ENCODE results near the gene RIT1.
A peak's percentile ranks its signal among the peaks of the same experiment; 100 is the strongest.

RIT1 gene

DNA sequence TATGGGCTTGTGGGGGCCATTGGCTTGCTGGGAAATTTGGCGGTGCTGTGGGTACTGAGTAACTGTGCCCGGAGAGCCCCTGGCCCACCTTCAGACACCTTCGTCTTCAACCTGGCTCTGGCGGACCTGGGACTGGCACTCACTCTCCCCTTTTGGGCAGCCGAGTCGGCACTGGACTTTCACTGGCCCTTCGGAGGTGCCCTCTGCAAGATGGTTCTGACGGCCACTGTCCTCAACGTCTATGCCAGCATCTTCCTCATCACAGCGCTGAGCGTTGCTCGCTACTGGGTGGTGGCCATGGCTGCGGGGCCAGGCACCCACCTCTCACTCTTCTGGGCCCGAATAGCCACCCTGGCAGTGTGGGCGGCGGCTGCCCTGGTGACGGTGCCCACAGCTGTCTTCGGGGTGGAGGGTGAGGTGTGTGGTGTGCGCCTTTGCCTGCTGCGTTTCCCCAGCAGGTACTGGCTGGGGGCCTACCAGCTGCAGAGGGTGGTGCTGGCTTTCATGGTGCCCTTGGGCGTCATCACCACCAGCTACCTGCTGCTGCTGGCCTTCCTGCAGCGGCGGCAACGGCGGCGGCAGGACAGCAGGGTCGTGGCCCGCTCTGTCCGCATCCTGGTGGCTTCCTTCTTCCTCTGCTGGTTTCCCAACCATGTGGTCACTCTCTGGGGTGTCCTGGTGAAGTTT, 30.8 kb upstream of the RIT1 start:
- H3K9me3 ChIP-seq (ENCODE audit: control insufficient read depth, insufficient read depth, low read length) = no peaks in the 10 kb centered on the region
- peak overlapping the region; percentile 49 for H3K4me2 ChIP-seq (ENCODE audit: low read length)
- no peaks in the 10 kb centered on the region for H3K79me2 ChIP-seq (ENCODE audit: control insufficient read depth, low read length)
- peaks cover 3% of the 10 kb centered on the region; the same call in 1 of the 2 replicates for H3F3A ChIP-seq (ENCODE audit: control insufficient read depth, insufficient read depth)
- H3K27me3 ChIP-seq (ENCODE audit: control insufficient read depth, low read length) = no peaks in the 10 kb centered on the region
- H4K20me1 ChIP-seq (ENCODE audit: control insufficient read depth, insufficient read depth, low read depth, low read length) = no peaks in the 10 kb centered on the region
- peaks cover 68% of the 10 kb centered on the region for H3K4me1 ChIP-seq (ENCODE audit: control insufficient read depth, low read length)
- H3K36me3 ChIP-seq (ENCODE audit: control insufficient read depth, low read length) = peaks cover 18% of the 10 kb centered on the region
- H3K27ac ChIP-seq (ENCODE audit: low read depth, low read length) = no peak overlapping the region
- TF ChIP-seq EZH2phosphoT487 (IDR thresholded peaks at IDR 0.05; ENCODE audit: borderline replicate concordance, low read length) = no peak
- TF ChIP-seq, protein P1, sequence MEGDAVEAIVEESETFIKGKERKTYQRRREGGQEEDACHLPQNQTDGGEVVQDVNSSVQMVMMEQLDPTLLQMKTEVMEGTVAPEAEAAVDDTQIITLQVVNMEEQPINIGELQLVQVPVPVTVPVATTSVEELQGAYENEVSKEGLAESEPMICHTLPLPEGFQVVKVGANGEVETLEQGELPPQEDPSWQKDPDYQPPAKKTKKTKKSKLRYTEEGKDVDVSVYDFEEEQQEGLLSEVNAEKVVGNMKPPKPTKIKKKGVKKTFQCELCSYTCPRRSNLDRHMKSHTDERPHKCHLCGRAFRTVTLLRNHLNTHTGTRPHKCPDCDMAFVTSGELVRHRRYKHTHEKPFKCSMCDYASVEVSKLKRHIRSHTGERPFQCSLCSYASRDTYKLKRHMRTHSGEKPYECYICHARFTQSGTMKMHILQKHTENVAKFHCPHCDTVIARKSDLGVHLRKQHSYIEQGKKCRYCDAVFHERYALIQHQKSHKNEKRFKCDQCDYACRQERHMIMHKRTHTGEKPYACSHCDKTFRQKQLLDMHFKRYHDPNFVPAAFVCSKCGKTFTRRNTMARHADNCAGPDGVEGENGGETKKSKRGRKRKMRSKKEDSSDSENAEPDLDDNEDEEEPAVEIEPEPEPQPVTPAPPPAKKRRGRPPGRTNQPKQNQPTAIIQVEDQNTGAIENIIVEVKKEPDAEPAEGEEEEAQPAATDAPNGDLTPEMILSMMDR (IDR thresholded peaks at IDR 0.05; ENCODE audit: low read depth, low read length, poor library complexity, severe bottlenecking) = no peak
- H3K4me3 ChIP-seq (ENCODE audit: low read length) = no peak overlapping the region
- no peaks in the 10 kb centered on the region for H3K9me2 ChIP-seq (replicated peaks; ENCODE audit: control insufficient read depth, low read length)

DNA sequence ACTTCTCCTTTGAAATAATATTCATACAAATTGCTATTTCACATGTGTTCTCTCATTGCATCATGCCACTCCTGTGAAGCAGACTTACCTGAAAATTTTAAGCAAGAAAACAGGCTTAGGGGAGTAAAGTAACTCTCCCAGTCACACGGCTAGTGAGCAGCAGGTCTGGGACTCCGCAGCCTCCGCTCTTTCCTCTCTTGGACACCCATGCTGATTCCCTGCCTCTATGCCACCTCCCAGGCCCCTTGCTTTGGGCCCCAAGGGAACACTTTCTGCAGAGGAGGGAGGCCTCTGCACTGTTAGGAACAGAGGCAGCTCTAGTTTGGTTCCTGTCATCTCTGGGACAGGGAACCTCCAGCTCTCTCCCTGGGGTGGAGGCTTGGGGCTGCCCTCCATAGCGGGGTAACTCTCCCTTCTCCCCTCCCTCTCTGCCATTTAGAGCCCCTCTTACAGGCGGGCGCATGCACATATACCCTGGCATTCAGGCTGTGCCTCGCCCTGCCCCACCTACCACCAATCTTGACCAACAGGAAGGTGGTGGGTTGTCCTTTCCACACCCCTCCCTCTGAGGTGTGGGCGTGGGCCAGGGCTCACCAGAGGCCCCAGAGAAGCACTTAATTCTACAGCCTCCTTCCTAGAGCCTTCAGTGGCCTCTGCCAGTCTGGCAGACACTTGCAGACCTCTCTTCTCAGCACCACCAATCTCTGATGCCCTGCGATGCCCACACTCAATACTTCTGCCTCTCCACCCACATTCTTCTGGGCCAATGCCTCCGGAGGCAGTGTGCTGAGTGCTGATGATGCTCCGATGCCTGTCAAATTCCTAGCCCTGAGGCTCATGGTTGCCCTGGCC, 30.1 kb upstream of the RIT1 start, which contains the start of gene RXFP4:
Gene RXFP4 (plus strand): TSS at position 646 of the 852 bp plus-strand sequence. CDS start 72 bp downstream, at position 718.
- no peak for TF ChIP-seq EZH2phosphoT487 (IDR thresholded peaks at IDR 0.05; ENCODE audit: borderline replicate concordance, low read length)
- TF ChIP-seq, protein P1 (IDR thresholded peaks at IDR 0.05; ENCODE audit: low read depth, low read length, poor library complexity, severe bottlenecking) = no peak
- Histone ChIP-seq H3K4me2 (ENCODE audit: low read length) (peak within 1 kb of the TSS; percentile 49), H4K20me1 (ENCODE audit: control insufficient read depth, insufficient read depth, low read depth, low read length) (no peaks in the 10 kb centered on the region), H3K9me3 (ENCODE audit: control insufficient read depth, insufficient read depth, low read length) (no peaks in the 10 kb centered on the region), H3K4me3 (ENCODE audit: low read length) (peak within 1 kb of the TSS; percentile 4), H3F3A (ENCODE audit: control insufficient read depth, insufficient read depth) (peaks cover 5% of the 10 kb centered on the region), H3K9me2 (replicated peaks; ENCODE audit: control insufficient read depth, low read length) (no peaks in the 10 kb centered on the region), H3K27me3 (ENCODE audit: control insufficient read depth, low read length) (no peaks in the 10 kb centered on the region), H3K27ac (ENCODE audit: low read depth, low read length) (peak within 1 kb of the TSS; percentile 28), H3K4me1 (ENCODE audit: control insufficient read depth, low read length) (peaks cover 60% of the 10 kb centered on the region), H3K79me2 (ENCODE audit: control insufficient read depth, low read length) (no peaks in the 10 kb centered on the region), H3K36me3 (ENCODE audit: control insufficient read depth, low read length) (peaks cover 11% of the 10 kb centered on the region)

DNA sequence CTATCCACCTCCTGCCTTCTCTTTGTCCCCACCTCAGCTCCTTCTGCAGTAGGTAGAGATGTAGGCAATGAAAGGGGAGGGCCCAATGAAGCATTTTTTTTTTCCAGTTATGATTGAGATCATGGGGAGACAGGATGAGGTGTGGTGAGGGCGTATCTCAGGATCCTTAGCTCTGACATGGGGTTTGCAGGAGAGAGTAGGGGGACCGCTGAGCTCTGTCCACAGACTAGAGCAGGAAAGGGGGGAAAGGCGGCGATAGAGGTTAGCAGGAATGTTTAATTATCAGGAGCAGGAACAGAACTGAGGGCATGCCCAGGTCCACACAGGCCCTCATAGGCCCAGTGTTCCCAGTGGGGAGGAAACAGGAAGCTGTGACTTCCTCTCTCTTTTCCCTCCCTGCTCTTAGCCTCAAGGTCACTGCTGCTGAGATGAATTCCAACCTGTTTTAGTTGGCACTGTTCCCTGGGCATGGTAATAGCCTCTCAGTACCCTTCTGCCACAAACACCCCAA, 29.4 kb upstream of the RIT1 start:
- Histone ChIP-seq H3K79me2 (ENCODE audit: control insufficient read depth, low read length) (no peaks in the 10 kb centered on the region), H3F3A (ENCODE audit: control insufficient read depth, insufficient read depth) (peaks cover 11% of the 10 kb centered on the region), H3K4me1 (ENCODE audit: control insufficient read depth, low read length) (peaks cover 53% of the 10 kb centered on the region), H3K36me3 (ENCODE audit: control insufficient read depth, low read length) (peaks cover 4% of the 10 kb centered on the region), H4K20me1 (ENCODE audit: control insufficient read depth, insufficient read depth, low read depth, low read length) (no peaks in the 10 kb centered on the region), H3K4me2 (ENCODE audit: low read length) (peak overlapping the region; percentile 49), H3K27me3 (ENCODE audit: control insufficient read depth, low read length) (no peaks in the 10 kb centered on the region), H3K9me2 (replicated peaks; ENCODE audit: control insufficient read depth, low read length) (no peaks in the 10 kb centered on the region), H3K9me3 (ENCODE audit: control insufficient read depth, insufficient read depth, low read length) (no peaks in the 10 kb centered on the region), H3K4me3 (ENCODE audit: low read length) (peak overlapping the region; percentile 4), H3K27ac (ENCODE audit: low read depth, low read length) (peak overlapping the region; percentile 28)
- TF ChIP-seq EZH2phosphoT487 (IDR thresholded peaks at IDR 0.05; ENCODE audit: borderline replicate concordance, low read length) = no peak
- TF ChIP-seq, protein P1 (IDR thresholded peaks at IDR 0.05; ENCODE audit: low read depth, low read length, poor library complexity, severe bottlenecking) = no peak

All from DOHH2 (cell line).